HepG2 (cell line): ENCODE data around the gene SMPD3. TPM values are rescaled to one million over a fixed set of nuclear protein-coding genes. Genes with fewer than 3 reads are reported as not detected.

Experiments
- CBX1 ChIP-seq: IDR thresholded peaks from one replicate; pipeline ENCODE4 v1.6.1; 2016; ENCODE audit warnings: antibody characterized with exemption, low read depth
- GMEB2 ChIP-seq: IDR thresholded peaks from 2 replicates; pipeline ENCODE4 v1.6.1; 2016; ENCODE audit warnings: missing biosample characterization, missing genetic modification reagents, low read depth
- HNF4G ChIP-seq, 2 experiments: sonication (generic) in 1 of 2; formaldehyde crosslinking in 1 of 2; IDR thresholded peaks; 2 replicates each; pipeline versions ENCODE4 v1.4.0 to v1.6.1; 2011 to 2020; ENCODE audit warnings: borderline replicate concordance in 2 of 2, low read depth in 2 of 2, mild to moderate bottlenecking in 2 of 2, low read length in 1 of 2, missing genetic modification reagents in 1 of 2, moderate library complexity in 1 of 2
- KIAA2018 ChIP-seq: sonication (generic); formaldehyde crosslinking; IDR thresholded peaks from 2 replicates; pipeline ENCODE4 v1.5.0; 2020; ENCODE audit warnings: mild to moderate bottlenecking, missing genetic modification reagents, borderline replicate concordance
- KLF11 ChIP-seq: IDR thresholded peaks from 2 replicates; pipeline ENCODE4 v1.6.1; 2016; ENCODE audit warnings: missing compliant biosample characterization
- MLLT10 ChIP-seq: sonication (generic); formaldehyde crosslinking; IDR thresholded peaks from 2 replicates; pipeline ENCODE4 v1.4.0; 2020; ENCODE audit warnings: missing genetic modification reagents
- RBM39 ChIP-seq: fragments of 200-400 bp; formaldehyde crosslinking; IDR thresholded peaks from one replicate; pipeline ENCODE4 v1.6.1; 2018; ENCODE audit warnings: antibody characterized with exemption, mild to moderate bottlenecking, low read depth, low read length; ENCODE audit not compliant: poor library complexity, severe bottlenecking
- ZNF451 ChIP-seq: sonication (generic); formaldehyde crosslinking; IDR thresholded peaks from 2 replicates; pipeline ENCODE4 v1.5.0; 2020; ENCODE audit warnings: mild to moderate bottlenecking, missing genetic modification reagents
- polyA plus RNA-seq, 8 experiments: library from polyadenylated mRNA; depleted of rRNA in 3 of 8; stranded (reverse) in 7 of 8; unstranded in 1 of 8; fragments of >200 nt; fragmentation: Illumina TruSeq in 4 of 8; extraction: Trizol in 4 of 8; gene quantifications; 2 replicates each; pipeline versions ENCODE4 v1.2.1 to v1.2.3, GENCODE V29; 2011 to 2016; ENCODE audit warnings: low read depth in 4 of 8, missing spikeins in 1 of 8, mixed read lengths in 1 of 8; ENCODE audit not compliant: insufficient read depth in 1 of 8
- total RNA-seq, 5 experiments: library from RNA; depleted of rRNA; stranded (reverse); fragments of >200 nt; fragmentation: Illumina TruSeq; extraction: Trizol; gene quantifications; 2 replicates each; pipeline ENCODE4 v1.2.3, GENCODE V29; 2016; ENCODE audit warnings: low read depth in 1 of 5
- TF ChIP-seq, protein P1 (sequence below): sonication (generic); formaldehyde crosslinking; IDR thresholded peaks from 2 replicates; pipeline ENCODE4 v1.5.1; 2020; ENCODE audit warnings: mild to moderate bottlenecking, missing genetic modification reagents, borderline replicate concordance
- TF ChIP-seq, protein P2 (sequence below): sonication (generic); formaldehyde crosslinking; IDR thresholded peaks from 2 replicates; pipeline ENCODE4 v1.5.1; 2020; ENCODE audit warnings: mild to moderate bottlenecking, missing genetic modification reagents, borderline replicate concordance

SMPD3 gene
- total and polyA plus RNA-seq, 2 of the 13 experiments (the other 11 are each of a cell fraction or from before 2014, with no cell fraction given): 0.07 to 0.32 TPM

DNA sequence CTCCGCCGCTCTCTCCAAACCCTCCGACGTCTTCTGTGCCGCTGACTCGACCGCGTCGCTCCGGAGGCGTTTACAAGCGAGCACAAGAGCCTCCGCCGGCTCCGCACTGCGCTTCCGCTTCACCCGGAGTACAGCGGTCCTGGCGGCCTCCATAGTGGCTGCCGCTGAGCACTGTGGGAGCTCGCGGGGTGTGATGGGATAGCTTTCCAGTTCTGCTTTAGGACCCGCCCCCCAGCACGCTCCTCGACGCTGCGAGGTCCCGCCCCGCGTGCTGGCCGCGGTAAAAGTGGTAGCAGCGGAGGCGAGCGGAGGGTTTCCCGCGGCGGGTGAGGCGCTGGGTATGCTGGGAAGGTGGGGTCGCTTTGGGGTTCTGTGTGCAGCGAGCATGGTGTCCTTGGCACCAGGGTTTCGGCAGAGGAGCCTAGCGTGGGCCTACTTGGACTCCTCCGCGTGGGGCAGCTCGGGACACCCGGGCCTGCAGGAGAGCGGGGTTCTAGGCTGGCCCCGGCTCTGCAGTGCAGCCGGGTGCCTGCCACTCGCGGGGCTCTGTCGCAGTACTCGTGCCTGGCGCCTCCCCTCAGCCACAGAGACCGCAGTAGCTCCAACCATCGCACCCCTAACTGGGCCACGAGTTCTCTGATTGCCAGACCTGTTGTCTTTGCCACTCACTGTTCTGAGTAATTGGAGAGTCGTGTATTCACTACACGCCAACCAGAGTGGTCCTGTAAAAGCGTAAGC, 137.4 kb downstream of the SMPD3 start, which contains the start of the genes PRMT7 and SLC7A6OS (continued):
- peak; percentile 99; the same call in 1 of the 2 replicates for TF ChIP-seq KIAA2018 (CRISPR knock-in tag)
- TF ChIP-seq, protein P1, sequence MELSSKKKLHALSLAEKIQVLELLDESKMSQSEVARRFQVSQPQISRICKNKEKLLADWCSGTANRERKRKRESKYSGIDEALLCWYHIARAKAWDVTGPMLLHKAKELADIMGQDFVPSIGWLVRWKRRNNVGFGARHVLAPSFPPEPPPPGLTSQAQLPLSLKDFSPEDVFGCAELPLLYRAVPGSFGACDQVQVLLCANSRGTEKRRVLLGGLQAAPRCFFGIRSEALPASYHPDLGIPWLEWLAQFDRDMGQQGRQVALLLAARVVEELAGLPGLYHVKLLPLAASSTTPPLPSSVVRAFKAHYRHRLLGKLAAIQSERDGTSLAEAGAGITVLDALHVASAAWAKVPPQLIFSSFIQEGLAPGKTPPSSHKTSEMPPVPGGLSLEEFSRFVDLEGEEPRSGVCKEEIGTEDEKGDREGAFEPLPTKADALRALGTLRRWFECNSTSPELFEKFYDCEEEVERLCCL (CRISPR knock-in tag): peak; percentile 99
- peak; percentile 89 for TF ChIP-seq RBM39
- peak; percentile 90 for TF ChIP-seq GMEB2 (CRISPR knock-in tag)
- TF ChIP-seq, protein P2, sequence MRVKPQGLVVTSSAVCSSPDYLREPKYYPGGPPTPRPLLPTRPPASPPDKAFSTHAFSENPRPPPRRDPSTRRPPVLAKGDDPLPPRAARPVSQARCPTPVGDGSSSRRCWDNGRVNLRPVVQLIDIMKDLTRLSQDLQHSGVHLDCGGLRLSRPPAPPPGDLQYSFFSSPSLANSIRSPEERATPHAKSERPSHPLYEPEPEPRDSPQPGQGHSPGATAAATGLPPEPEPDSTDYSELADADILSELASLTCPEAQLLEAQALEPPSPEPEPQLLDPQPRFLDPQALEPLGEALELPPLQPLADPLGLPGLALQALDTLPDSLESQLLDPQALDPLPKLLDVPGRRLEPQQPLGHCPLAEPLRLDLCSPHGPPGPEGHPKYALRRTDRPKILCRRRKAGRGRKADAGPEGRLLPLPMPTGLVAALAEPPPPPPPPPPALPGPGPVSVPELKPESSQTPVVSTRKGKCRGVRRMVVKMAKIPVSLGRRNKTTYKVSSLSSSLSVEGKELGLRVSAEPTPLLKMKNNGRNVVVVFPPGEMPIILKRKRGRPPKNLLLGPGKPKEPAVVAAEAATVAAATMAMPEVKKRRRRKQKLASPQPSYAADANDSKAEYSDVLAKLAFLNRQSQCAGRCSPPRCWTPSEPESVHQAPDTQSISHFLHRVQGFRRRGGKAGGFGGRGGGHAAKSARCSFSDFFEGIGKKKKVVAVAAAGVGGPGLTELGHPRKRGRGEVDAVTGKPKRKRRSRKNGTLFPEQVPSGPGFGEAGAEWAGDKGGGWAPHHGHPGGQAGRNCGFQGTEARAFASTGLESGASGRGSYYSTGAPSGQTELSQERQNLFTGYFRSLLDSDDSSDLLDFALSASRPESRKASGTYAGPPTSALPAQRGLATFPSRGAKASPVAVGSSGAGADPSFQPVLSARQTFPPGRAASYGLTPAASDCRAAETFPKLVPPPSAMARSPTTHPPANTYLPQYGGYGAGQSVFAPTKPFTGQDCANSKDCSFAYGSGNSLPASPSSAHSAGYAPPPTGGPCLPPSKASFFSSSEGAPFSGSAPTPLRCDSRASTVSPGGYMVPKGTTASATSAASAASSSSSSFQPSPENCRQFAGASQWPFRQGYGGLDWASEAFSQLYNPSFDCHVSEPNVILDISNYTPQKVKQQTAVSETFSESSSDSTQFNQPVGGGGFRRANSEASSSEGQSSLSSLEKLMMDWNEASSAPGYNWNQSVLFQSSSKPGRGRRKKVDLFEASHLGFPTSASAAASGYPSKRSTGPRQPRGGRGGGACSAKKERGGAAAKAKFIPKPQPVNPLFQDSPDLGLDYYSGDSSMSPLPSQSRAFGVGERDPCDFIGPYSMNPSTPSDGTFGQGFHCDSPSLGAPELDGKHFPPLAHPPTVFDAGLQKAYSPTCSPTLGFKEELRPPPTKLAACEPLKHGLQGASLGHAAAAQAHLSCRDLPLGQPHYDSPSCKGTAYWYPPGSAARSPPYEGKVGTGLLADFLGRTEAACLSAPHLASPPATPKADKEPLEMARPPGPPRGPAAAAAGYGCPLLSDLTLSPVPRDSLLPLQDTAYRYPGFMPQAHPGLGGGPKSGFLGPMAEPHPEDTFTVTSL (CRISPR knock-in tag): peak; percentile 89
- TF ChIP-seq CBX1: no peak
- no peak for TF ChIP-seq HNF4G (IDR thresholded peaks at IDR 0.05; ENCODE audit: borderline replicate concordance, low read depth, low read length)
- peak; percentile 85 for TF ChIP-seq HNF4G (CRISPR knock-in tag; IDR thresholded peaks at IDR 0.05; ENCODE audit: borderline replicate concordance, low read depth)
- TF ChIP-seq ZNF451 (CRISPR knock-in tag): peak; percentile 99
- peak; percentile 81; the same call in 1 of the 2 replicates for TF ChIP-seq MLLT10 (CRISPR knock-in tag)
- TF ChIP-seq KLF11 (CRISPR knock-in tag): peak; percentile 99
